Panc1 (cell line): ENCODE data around the gene SERTAD2. TPM values are rescaled to one million over a fixed set of nuclear protein-coding genes. Genes with fewer than 3 reads are reported as not detected.

ENCODE experiments used
- ATAC-seq: fragments of 200-7000 bp; cut with Tn5 transposase; 2 replicates; pipeline ENCODE4 v1.9.1; 2020; ENCODE audit warnings: mild to moderate bottlenecking, moderate library complexity
- BruUV-seq: library from RNA; stranded (reverse); fragments of 400-500 nt; replicated peaks from 2 replicates; lab custom pipeline; 2021; lab: Mats Ljungman, UMichigan
- CTCF ChIA-PET: fragments of 300-600 bp; sonication (Branson Sonifier 250); formaldehyde crosslinking; loops from one replicate; lab custom pipeline; 2022; ENCODE audit warnings: antibody characterized with exemption; lab: Charles Lee
- POLR2A ChIA-PET: fragments of 300-600 bp; sonication (Branson Sonifier 250); formaldehyde crosslinking; loops from one replicate; lab custom pipeline; 2022; ENCODE audit warnings: antibody characterized with exemption; lab: Charles Lee
- DNase-seq: peaks from one replicate; pipeline ENCODE4 v3.0.0-alpha.2; 2010; ENCODE audit warnings: low read depth, low spot score
- H3K27ac ChIP-seq: 2 replicates; pipeline ENCODE4 v1.5.1; 2011; ENCODE audit warnings: mild to moderate bottlenecking, low read length, inconsistent platforms
- H3K27me3 ChIP-seq: fragments of 200-500 bp; sonication (Bioruptor generic); 2 replicates; pipeline ENCODE4 v1.6.0; 2014; ENCODE audit warnings: low read length, inconsistent platforms; ENCODE audit not compliant: control insufficient read depth, insufficient read depth
- H3K36me3 ChIP-seq: fragments of 200-500 bp; sonication (Bioruptor generic); 2 replicates; pipeline ENCODE4 v1.5.1; 2014; ENCODE audit warnings: inconsistent platforms, mild to moderate bottlenecking, low read length, moderate library complexity; ENCODE audit not compliant: control insufficient read depth, insufficient read depth
- H3K4me1 ChIP-seq: 2 replicates; pipeline ENCODE4 v1.5.1; 2011; ENCODE audit warnings: inconsistent platforms, mild to moderate bottlenecking, low read length, moderate library complexity; ENCODE audit not compliant: control insufficient read depth, insufficient read depth
- H3K4me3 ChIP-seq, 2 experiments: 2 replicates each; pipeline ENCODE4 v1.5.1; 2011 to 2012; ENCODE audit warnings: low read depth in 2 of 2, low read length in 2 of 2, mild to moderate bottlenecking in 2 of 2, inconsistent platforms in 1 of 2, moderate library complexity in 1 of 2
- H3K9me3 ChIP-seq: fragments of 200-500 bp; sonication (Bioruptor generic); 2 replicates; pipeline ENCODE4 v1.5.1; 2014; ENCODE audit warnings: low read depth, mild to moderate bottlenecking, inconsistent platforms, low read length, moderate library complexity; ENCODE audit not compliant: control insufficient read depth, insufficient read depth
- POLR2AphosphoS5 ChIP-seq: IDR thresholded peaks from 2 replicates; pipeline ENCODE4 v1.6.1; 2012; ENCODE audit warnings: mild to moderate bottlenecking, low read depth, low read length, moderate library complexity
- SIN3A ChIP-seq: IDR thresholded peaks from 2 replicates; pipeline ENCODE4 v1.6.1; 2012; ENCODE audit warnings: low read depth, mild to moderate bottlenecking, low read length, moderate library complexity, borderline replicate concordance; ENCODE audit not compliant: insufficient read depth
- TCF7L2 ChIP-seq: IDR thresholded peaks from 2 replicates; pipeline ENCODE4 v1.6.1; 2011; ENCODE audit warnings: mild to moderate bottlenecking, low read depth, low read length, inconsistent platforms
- in situ Hi-C: cut with HindIII; loops from 2 replicates; pipeline ENCODE4 v1.10.0; 2016; ENCODE audit warnings: low sequenced_read_pairs, low pct_unique_long_range_greater_than_20kb
- intact Hi-C: fragments of 100-400 bp; cut with micrococcal nuclease; formaldehyde crosslinking; loops from one replicate; pipeline ENCODE4 v1.10.0; 2022; ENCODE audit not compliant: unreplicated experiment
- total RNA-seq: library from RNA; stranded (reverse); gene quantifications from one replicate; pipeline ENCODE4 v1.2.1, GENCODE V29; 2021; ENCODE audit not compliant: unreplicated experiment
- TF ChIP-seq, protein P1 (sequence below), 2 experiments: IDR thresholded peaks; 2 replicates each; pipeline ENCODE4 v1.6.1; 2011 to 2012; ENCODE audit warnings: low read depth in 2 of 2, control low read depth in 1 of 2, low read length in 1 of 2, mild to moderate bottlenecking in 1 of 2, moderate library complexity in 1 of 2; ENCODE audit not compliant: insufficient read depth in 1 of 2
- TF ChIP-seq, protein P2 (sequence below): fragments of 450-650 bp; IDR thresholded peaks from 2 replicates; pipeline ENCODE4 v1.5.1; 2017; ENCODE audit warnings: mild to moderate bottlenecking

SERTAD2 gene
- total RNA-seq, 1 experiment from 2014 or later = 24.3 TPM

DNA sequence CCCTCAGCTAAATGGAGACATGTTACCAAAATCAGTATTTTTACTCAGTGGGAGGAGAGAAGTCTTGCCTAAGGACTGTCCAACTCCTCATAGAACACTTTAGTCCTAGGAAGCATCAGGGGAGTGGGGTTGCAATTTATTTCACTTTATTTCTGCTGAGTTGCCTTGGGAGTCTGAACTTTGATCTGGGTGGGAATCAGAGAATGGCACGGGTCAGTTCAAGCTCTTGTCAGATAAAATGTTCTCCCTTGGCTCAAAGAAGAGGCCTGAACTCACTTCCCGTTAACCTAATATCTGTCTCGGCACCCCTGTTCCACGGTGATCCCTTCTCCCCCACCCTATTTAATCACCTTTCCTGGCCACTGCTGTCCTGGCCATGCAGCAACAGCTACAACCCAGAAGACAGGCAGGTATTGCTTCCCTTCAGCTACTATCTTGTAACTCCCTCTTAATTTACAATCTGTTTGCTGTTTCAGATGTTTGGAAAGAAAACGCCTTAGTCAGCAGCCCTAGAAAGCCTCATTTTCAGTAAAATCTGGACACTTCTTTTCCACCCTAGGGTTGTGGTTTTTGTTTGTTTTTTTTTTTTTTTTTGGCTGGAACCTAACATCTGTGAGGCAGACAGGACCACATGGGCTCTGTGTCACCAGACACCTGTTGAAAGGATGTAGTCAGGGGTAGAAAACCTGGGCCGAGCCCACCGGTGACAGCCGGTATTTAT lies 52.5 kb downstream of the SERTAD2 start:
- in situ Hi-C loops (no loop called here), intact Hi-C loops (no loop called here)
- TF ChIP-seq, protein P1, sequence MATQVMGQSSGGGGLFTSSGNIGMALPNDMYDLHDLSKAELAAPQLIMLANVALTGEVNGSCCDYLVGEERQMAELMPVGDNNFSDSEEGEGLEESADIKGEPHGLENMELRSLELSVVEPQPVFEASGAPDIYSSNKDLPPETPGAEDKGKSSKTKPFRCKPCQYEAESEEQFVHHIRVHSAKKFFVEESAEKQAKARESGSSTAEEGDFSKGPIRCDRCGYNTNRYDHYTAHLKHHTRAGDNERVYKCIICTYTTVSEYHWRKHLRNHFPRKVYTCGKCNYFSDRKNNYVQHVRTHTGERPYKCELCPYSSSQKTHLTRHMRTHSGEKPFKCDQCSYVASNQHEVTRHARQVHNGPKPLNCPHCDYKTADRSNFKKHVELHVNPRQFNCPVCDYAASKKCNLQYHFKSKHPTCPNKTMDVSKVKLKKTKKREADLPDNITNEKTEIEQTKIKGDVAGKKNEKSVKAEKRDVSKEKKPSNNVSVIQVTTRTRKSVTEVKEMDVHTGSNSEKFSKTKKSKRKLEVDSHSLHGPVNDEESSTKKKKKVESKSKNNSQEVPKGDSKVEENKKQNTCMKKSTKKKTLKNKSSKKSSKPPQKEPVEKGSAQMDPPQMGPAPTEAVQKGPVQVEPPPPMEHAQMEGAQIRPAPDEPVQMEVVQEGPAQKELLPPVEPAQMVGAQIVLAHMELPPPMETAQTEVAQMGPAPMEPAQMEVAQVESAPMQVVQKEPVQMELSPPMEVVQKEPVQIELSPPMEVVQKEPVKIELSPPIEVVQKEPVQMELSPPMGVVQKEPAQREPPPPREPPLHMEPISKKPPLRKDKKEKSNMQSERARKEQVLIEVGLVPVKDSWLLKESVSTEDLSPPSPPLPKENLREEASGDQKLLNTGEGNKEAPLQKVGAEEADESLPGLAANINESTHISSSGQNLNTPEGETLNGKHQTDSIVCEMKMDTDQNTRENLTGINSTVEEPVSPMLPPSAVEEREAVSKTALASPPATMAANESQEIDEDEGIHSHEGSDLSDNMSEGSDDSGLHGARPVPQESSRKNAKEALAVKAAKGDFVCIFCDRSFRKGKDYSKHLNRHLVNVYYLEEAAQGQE (IDR thresholded peaks at IDR 0.05; ENCODE audit: insufficient read depth in 1 of 2, low read depth in 2 of 2, low read length in 1 of 2) = no peak
- TF ChIP-seq, protein P2, sequence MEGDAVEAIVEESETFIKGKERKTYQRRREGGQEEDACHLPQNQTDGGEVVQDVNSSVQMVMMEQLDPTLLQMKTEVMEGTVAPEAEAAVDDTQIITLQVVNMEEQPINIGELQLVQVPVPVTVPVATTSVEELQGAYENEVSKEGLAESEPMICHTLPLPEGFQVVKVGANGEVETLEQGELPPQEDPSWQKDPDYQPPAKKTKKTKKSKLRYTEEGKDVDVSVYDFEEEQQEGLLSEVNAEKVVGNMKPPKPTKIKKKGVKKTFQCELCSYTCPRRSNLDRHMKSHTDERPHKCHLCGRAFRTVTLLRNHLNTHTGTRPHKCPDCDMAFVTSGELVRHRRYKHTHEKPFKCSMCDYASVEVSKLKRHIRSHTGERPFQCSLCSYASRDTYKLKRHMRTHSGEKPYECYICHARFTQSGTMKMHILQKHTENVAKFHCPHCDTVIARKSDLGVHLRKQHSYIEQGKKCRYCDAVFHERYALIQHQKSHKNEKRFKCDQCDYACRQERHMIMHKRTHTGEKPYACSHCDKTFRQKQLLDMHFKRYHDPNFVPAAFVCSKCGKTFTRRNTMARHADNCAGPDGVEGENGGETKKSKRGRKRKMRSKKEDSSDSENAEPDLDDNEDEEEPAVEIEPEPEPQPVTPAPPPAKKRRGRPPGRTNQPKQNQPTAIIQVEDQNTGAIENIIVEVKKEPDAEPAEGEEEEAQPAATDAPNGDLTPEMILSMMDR = no peak
- TF ChIP-seq POLR2AphosphoS5 (no peak), TCF7L2 (no peak), SIN3A (no peak)
- Histone ChIP-seq H3K27me3 (no peaks in the 10 kb centered on the region), H3K27ac (no peak overlapping the region), H3K36me3 (no peaks in the 10 kb centered on the region), H3K4me3 (no peak overlapping the region), H3K9me3 (no peaks in the 10 kb centered on the region), H3K4me1 (no peaks in the 10 kb centered on the region)
- ATAC-seq = no peak
- ChIA-PET CTCF (no interaction called here), POLR2A (no interaction called here)
- DNase-seq = no peak
- no TSS peak for BruUV-seq

DNA sequence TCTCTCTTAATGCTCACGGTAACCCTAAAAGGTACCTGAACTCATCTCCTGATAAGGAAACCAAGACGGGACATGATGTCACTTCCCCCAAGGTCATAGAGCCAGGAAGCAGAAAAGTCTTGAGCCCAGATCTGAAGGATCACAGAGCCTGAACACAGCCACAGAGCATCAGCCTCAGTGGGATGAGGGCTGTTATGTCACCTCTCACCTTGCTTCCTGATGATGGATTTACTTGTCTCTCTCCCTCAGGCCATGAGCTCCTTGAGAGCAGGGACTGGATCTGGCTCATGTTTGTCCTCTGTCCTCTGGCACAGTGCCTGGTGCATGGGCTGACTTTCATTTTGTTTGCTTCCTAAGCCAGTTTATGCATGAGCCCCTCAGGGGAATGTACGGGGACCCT lies 54.2 kb downstream of the SERTAD2 start:
- TF ChIP-seq, protein P1 (IDR thresholded peaks at IDR 0.05; ENCODE audit: insufficient read depth in 1 of 2, low read depth in 2 of 2, low read length in 1 of 2) = no peak
- no peak for TF ChIP-seq TCF7L2
- TF ChIP-seq SIN3A = no peak
- TF ChIP-seq, protein P2 = no peak
- TF ChIP-seq POLR2AphosphoS5 = no peak
- Histone ChIP-seq H3K4me1 (no peaks in the 10 kb centered on the region), H3K27me3 (no peaks in the 10 kb centered on the region), H3K9me3 (no peaks in the 10 kb centered on the region), H3K36me3 (no peaks in the 10 kb centered on the region), H3K27ac (no peak overlapping the region), H3K4me3 (no peak overlapping the region)
- ChIA-PET CTCF (no interaction called here), POLR2A (no interaction called here)
- no TSS peak for BruUV-seq
- intact Hi-C loops = no loop called here
- ATAC-seq (no peak), DNase-seq (no peak)
- in situ Hi-C loops = no loop called here
